ENCODE measurements around the gene NFKBIL1. TPM values are rescaled to one million over a fixed set of nuclear protein-coding genes. Genes with fewer than 3 reads are reported as not detected.
A peak's percentile ranks its signal among the peaks of the same experiment; 100 is the strongest.

NFKBIL1 gene
- total and polyA plus RNA-seq, 9 of the 15 experiments (the other 6 are each of a cell fraction or from before 2014, with no cell fraction given) = 0.49 to 33.1 (median 7.6) TPM

DNA sequence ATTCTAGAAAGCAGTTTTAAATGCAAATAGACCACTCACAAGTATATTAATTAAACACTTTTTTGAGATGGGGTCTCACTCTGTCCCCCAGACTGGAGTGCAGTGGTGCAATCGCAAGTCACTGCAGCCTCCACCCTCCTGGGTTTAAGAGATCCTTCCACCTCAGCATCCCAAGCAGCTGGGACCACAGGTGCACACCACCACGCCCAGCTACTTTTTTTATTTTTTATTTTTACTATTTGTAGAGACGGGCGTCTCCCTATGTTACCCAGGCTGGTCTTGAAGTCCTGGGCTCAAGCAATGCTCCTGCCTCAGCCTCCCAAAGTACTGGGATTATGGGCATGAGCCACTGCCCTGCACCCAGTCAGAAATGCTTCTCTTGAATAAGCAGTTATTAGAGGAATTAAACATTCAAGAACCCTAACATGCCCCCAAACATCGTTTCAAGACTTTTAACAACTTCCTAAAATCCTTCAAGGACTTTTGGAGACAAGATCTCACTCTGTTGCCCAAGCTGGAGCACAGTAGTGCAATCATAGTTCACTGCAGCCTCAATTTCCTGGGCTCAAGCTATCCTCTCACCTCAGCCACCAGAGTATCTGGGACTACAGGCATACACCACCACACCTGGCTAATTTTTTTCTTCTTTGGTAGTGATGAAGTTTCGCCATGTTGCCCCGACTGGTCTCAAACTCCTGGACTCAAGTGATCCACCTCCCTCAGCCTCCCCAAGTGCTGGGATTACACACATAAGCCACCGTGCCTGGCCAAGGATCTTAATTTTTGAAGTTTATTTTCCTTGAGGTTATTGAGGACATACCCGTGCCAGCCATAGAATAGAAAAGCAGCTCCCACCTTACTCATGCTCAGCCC is 15.4 kb upstream of the NFKBIL1 start (continued):
- TF ChIP-seq LARP7 (IDR thresholded peaks at IDR 0.05) (no peak), PCBP2 (IDR thresholded peaks at IDR 0.05; ENCODE audit: low read depth, low read length, poor library complexity, severe bottlenecking) (no peak), PHTF2 (CRISPR knock-in tag; IDR thresholded peaks at IDR 0.05) (no peak), JUNB (CRISPR knock-in tag; conservative IDR thresholded peaks at IDR 0.05) (no peak), ZNF699 (CRISPR knock-in tag; IDR thresholded peaks at IDR 0.05; ENCODE audit: insufficient replicate concordance) (no peak), RBM22 (IDR thresholded peaks at IDR 0.05; ENCODE audit: low read depth, low read length, poor library complexity, severe bottlenecking) (peak; percentile 23), POLR2B (IDR thresholded peaks at IDR 0.05; ENCODE audit: low read depth, partially characterized antibody) (peak; percentile 81), ZNF589 (CRISPR knock-in tag; IDR thresholded peaks at IDR 0.05; ENCODE audit: low read depth) (no peak), PURB (CRISPR knock-in tag; IDR thresholded peaks at IDR 0.05; ENCODE audit: low read depth) (no peak), RBFOX2 (IDR thresholded peaks at IDR 0.05; ENCODE audit: low read depth, low read length) (peak; percentile 60), RNF2 (IDR thresholded peaks at IDR 0.05) (no peak)
- TF ChIP-seq, protein P1, sequence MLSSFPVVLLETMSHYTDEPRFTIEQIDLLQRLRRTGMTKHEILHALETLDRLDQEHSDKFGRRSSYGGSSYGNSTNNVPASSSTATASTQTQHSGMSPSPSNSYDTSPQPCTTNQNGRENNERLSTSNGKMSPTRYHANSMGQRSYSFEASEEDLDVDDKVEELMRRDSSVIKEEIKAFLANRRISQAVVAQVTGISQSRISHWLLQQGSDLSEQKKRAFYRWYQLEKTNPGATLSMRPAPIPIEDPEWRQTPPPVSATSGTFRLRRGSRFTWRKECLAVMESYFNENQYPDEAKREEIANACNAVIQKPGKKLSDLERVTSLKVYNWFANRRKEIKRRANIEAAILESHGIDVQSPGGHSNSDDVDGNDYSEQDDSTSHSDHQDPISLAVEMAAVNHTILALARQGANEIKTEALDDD (IDR thresholded peaks at IDR 0.05) = no peak
- TF ChIP-seq, protein P2, sequence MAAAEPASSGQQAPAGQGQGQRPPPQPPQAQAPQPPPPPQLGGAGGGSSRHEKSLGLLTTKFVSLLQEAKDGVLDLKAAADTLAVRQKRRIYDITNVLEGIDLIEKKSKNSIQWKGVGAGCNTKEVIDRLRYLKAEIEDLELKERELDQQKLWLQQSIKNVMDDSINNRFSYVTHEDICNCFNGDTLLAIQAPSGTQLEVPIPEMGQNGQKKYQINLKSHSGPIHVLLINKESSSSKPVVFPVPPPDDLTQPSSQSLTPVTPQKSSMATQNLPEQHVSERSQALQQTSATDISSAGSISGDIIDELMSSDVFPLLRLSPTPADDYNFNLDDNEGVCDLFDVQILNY (CRISPR knock-in tag; IDR thresholded peaks at IDR 0.05) = no peak
- TF ChIP-seq, protein P3, sequence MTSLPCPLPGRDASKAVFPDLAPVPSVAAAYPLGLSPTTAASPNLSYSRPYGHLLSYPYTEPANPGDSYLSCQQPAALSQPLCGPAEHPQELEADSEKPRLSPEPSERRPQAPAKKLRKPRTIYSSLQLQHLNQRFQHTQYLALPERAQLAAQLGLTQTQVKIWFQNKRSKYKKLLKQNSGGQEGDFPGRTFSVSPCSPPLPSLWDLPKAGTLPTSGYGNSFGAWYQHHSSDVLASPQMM (CRISPR knock-in tag; IDR thresholded peaks at IDR 0.05) = no peak
- TF ChIP-seq, protein P4, sequence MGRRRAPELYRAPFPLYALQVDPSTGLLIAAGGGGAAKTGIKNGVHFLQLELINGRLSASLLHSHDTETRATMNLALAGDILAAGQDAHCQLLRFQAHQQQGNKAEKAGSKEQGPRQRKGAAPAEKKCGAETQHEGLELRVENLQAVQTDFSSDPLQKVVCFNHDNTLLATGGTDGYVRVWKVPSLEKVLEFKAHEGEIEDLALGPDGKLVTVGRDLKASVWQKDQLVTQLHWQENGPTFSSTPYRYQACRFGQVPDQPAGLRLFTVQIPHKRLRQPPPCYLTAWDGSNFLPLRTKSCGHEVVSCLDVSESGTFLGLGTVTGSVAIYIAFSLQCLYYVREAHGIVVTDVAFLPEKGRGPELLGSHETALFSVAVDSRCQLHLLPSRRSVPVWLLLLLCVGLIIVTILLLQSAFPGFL (CRISPR knock-in tag; IDR thresholded peaks at IDR 0.05) = no peak
- TF ChIP-seq, protein P5, sequence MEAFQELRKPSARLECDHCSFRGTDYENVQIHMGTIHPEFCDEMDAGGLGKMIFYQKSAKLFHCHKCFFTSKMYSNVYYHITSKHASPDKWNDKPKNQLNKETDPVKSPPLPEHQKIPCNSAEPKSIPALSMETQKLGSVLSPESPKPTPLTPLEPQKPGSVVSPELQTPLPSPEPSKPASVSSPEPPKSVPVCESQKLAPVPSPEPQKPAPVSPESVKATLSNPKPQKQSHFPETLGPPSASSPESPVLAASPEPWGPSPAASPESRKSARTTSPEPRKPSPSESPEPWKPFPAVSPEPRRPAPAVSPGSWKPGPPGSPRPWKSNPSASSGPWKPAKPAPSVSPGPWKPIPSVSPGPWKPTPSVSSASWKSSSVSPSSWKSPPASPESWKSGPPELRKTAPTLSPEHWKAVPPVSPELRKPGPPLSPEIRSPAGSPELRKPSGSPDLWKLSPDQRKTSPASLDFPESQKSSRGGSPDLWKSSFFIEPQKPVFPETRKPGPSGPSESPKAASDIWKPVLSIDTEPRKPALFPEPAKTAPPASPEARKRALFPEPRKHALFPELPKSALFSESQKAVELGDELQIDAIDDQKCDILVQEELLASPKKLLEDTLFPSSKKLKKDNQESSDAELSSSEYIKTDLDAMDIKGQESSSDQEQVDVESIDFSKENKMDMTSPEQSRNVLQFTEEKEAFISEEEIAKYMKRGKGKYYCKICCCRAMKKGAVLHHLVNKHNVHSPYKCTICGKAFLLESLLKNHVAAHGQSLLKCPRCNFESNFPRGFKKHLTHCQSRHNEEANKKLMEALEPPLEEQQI (IDR thresholded peaks at IDR 0.05) = no peak
